ENCODE measurements around the gene ARF1. TPM values are rescaled to one million over a fixed set of nuclear protein-coding genes. Genes with fewer than 3 reads are reported as not detected.

ARF1 gene
- total RNA-seq, 1 donor from 2014 or later, result 295 TPM

GRCh38 chr1:228112617-228113016 is 30.1 kb downstream of the ARF1 start:
- Histone ChIP-seq H3K27ac (no peak overlapping the region), H3K36me3 (peaks cover 0 to under 1% of the 10 kb centered on the region in 2 donors), H3K4me1 (peaks cover 23% of the 10 kb centered on the region), H3K9me3 (no peaks in the 10 kb centered on the region), H3K27me3 (no peaks in the 10 kb centered on the region), H3K4me3 (no peak overlapping the region)
- DNase-seq (ENCODE audit: extremely low spot score in 2 of 2), result no peak
- intact Hi-C loops (cut with DNase I), result no loop called here
- TF ChIP-seq, protein P1, sequence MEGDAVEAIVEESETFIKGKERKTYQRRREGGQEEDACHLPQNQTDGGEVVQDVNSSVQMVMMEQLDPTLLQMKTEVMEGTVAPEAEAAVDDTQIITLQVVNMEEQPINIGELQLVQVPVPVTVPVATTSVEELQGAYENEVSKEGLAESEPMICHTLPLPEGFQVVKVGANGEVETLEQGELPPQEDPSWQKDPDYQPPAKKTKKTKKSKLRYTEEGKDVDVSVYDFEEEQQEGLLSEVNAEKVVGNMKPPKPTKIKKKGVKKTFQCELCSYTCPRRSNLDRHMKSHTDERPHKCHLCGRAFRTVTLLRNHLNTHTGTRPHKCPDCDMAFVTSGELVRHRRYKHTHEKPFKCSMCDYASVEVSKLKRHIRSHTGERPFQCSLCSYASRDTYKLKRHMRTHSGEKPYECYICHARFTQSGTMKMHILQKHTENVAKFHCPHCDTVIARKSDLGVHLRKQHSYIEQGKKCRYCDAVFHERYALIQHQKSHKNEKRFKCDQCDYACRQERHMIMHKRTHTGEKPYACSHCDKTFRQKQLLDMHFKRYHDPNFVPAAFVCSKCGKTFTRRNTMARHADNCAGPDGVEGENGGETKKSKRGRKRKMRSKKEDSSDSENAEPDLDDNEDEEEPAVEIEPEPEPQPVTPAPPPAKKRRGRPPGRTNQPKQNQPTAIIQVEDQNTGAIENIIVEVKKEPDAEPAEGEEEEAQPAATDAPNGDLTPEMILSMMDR (IDR thresholded peaks at IDR 0.05), result no peak
- TF ChIP-seq POLR2A (IDR thresholded peaks at IDR 0.05) (no peak), POLR2AphosphoS5 (IDR thresholded peaks at IDR 0.05; ENCODE audit: insufficient read depth in 1 of 2, low read depth in 1 of 2) (no peak)

DNA sequence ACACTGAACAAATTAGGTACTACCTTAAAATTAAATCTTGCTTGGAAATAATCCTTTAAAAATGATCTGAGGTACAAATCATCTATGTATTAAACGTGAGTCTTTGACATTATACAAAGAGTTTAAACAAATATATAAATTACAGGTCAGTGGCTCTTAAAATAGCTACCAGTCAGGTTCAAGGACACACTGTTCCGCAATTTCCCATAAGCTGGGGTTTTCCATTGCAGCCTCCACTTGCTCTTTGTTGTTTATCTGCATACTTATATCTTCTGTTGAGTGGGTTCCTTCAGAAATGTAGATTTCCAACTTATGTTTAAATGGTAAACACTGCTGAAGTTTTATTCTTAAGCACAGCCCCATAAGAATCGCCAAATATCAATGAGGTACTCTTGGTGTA is 32.3 kb downstream of the ARF1 start:
- DNase-seq (ENCODE audit: extremely low spot score in 2 of 2), result no peak
- no peaks in the 10 kb centered on the region for H3K27me3 ChIP-seq
- H3K4me1 ChIP-seq, result peaks cover 9% of the 10 kb centered on the region
- no peak overlapping the region for H3K27ac ChIP-seq
- no peaks in the 10 kb centered on the region for H3K36me3 ChIP-seq
- TF ChIP-seq, protein P1 (IDR thresholded peaks at IDR 0.05), result no peak
- TF ChIP-seq POLR2A (IDR thresholded peaks at IDR 0.05), result no peak
- TF ChIP-seq POLR2AphosphoS5 (IDR thresholded peaks at IDR 0.05; ENCODE audit: insufficient read depth in 1 of 2, low read depth in 1 of 2), result no peak
- intact Hi-C loops (cut with DNase I), result no loop called here
- H3K4me3 ChIP-seq, result no peak overlapping the region
- H3K9me3 ChIP-seq, result no peaks in the 10 kb centered on the region

DNA sequence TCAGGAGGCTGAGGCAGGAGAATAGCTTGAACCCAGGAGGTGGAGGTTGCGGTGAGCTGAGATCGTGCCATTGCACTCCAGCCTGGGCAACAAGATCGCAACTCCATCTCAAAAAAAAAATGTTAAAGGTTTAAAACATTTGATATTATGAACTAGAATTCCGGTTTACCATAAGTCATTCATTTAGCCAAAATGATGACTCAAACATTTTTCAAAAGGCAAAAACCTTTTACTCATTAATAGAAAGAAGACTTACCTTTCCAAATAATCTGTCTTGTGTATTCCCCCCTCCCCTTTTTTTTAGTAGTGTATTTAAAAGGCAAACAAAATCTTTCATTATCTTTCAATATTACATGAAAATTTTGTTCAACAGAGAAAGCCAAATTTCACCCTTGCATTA is 34.8 kb downstream of the ARF1 start:
- DNase-seq (ENCODE audit: extremely low spot score in 2 of 2), result no peak
- no peaks in the 10 kb centered on the region for H3K27me3 ChIP-seq
- no peaks in the 10 kb centered on the region for H3K36me3 ChIP-seq
- H3K4me3 ChIP-seq, result no peak overlapping the region
- peaks cover 9% of the 10 kb centered on the region for H3K4me1 ChIP-seq
- H3K27ac ChIP-seq, result no peak overlapping the region
- no peak for TF ChIP-seq POLR2A (IDR thresholded peaks at IDR 0.05)
- TF ChIP-seq POLR2AphosphoS5 (IDR thresholded peaks at IDR 0.05; ENCODE audit: insufficient read depth in 1 of 2, low read depth in 1 of 2), result no peak
- TF ChIP-seq, protein P1 (IDR thresholded peaks at IDR 0.05), result no peak
- intact Hi-C loops (cut with DNase I), result no loop called here
- no peaks in the 10 kb centered on the region for H3K9me3 ChIP-seq

DNA sequence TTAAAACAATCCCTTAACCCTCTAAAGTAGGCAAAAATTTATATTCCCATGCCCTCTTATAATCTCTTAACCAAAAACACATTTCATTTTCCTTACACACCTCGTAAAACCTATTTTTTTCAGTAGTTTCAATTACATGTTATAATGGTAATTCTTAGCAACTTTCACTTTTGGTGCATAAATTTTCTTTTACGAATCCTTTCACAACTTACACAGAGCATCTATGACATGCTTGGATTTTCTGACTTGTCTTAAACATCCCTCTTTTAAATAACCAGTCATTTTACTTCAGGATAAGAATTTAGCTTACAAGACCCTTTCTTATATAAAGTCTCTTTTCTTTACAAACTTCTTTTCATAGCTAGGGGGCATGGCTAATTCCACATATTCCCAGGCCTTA is 35.5 kb downstream of the ARF1 start:
- no peak overlapping the region for H3K4me3 ChIP-seq
- DNase-seq (ENCODE audit: extremely low spot score in 2 of 2), result no peak
- no peaks in the 10 kb centered on the region for H3K27me3 ChIP-seq
- intact Hi-C loops (cut with DNase I), result no loop called here
- TF ChIP-seq POLR2AphosphoS5 (IDR thresholded peaks at IDR 0.05; ENCODE audit: insufficient read depth in 1 of 2, low read depth in 1 of 2) (no peak), POLR2A (IDR thresholded peaks at IDR 0.05) (no peak)
- TF ChIP-seq, protein P1 (IDR thresholded peaks at IDR 0.05), result no peak
- H3K4me1 ChIP-seq, result peaks cover 9% of the 10 kb centered on the region
- H3K9me3 ChIP-seq, result no peaks in the 10 kb centered on the region
- H3K27ac ChIP-seq, result no peak overlapping the region
- H3K36me3 ChIP-seq, result no peaks in the 10 kb centered on the region

- TF ChIP-seq POLR2A (IDR thresholded peaks at IDR 0.05) (no peak), POLR2AphosphoS5 (IDR thresholded peaks at IDR 0.05; ENCODE audit: insufficient read depth in 1 of 2, low read depth in 1 of 2) (no peak)
- TF ChIP-seq, protein P1 (IDR thresholded peaks at IDR 0.05), result no peak
- intact Hi-C loops (cut with DNase I), result no loop called here
- no peak overlapping the region for H3K4me3 ChIP-seq
- H3K27me3 ChIP-seq, result no peaks in the 10 kb centered on the region
- no peaks in the 10 kb centered on the region for H3K36me3 ChIP-seq
- H3K9me3 ChIP-seq, result no peaks in the 10 kb centered on the region
- peaks cover 9% of the 10 kb centered on the region for H3K4me1 ChIP-seq
- peak overlapping the region; percentile 46 for H3K27ac ChIP-seq
- no peak for DNase-seq (ENCODE audit: extremely low spot score in 2 of 2)
These were observed 37.8 kb downstream of the ARF1 start for GRCh38 chr1:228120351-228120750.
